ENCODE results near the gene EDC3. TPM values are rescaled to one million over a fixed set of nuclear protein-coding genes. Genes with fewer than 3 reads are reported as not detected.
A peak's percentile ranks its signal among the peaks of the same experiment; 100 is the strongest.

The EDC3 gene
- polyA plus RNA-seq, 1 experiment, result 44.2 TPM

- no peak overlapping the region for H3K4me3 ChIP-seq (ENCODE audit: low read depth, low read length)
- no peak for TF ChIP-seq CTCF (IDR thresholded peaks at IDR 0.05; ENCODE audit: insufficient read depth, low read depth, low read length)
- DNase-seq (ENCODE audit: low read depth), result peak; percentile 63
- H3K27me3 ChIP-seq (ENCODE audit: control insufficient read depth, insufficient read depth, low read length), result no peaks in the 10 kb centered on the region
- POLR2A ChIA-PET, result no interaction called here
- H3K36me3 ChIP-seq (ENCODE audit: control insufficient read depth, insufficient read depth, low read length), result 0 out of 2 replicates have a peak, but pooled peaks cover under 1% of the 10 kb centered on the region
- CTCF ChIA-PET, result interaction anchor here (1.3 to 5.3 kb wide), 4 partner anchors 10 to 115 kb away, joined by 3 to 21 read pairs (median 7); no protein-coding TSS in a partner anchor
Observed at GRCh38 chr15:74653426-74654102, 42.3 kb downstream of the EDC3 start.

GRCh38 chr15:74651242-74651741, 44.5 kb downstream of the EDC3 start:
- ChIA-PET CTCF (interaction anchor here (0.5 to 5.3 kb wide), 6 partner anchors 10 to 126 kb away, joined by 3 to 21 read pairs (median 6); no protein-coding TSS in a partner anchor), POLR2A (no interaction called here)
- Histone ChIP-seq H3K4me3 (ENCODE audit: low read depth, low read length) (no peak overlapping the region), H3K36me3 (ENCODE audit: control insufficient read depth, insufficient read depth, low read length) (0 out of 2 replicates have a peak, but pooled peaks cover 1% of the 10 kb centered on the region), H3K27me3 (ENCODE audit: control insufficient read depth, insufficient read depth, low read length) (no peaks in the 10 kb centered on the region)
- no peak for DNase-seq (ENCODE audit: low read depth)
- no peak for TF ChIP-seq CTCF (IDR thresholded peaks at IDR 0.05; ENCODE audit: insufficient read depth, low read depth, low read length)

- ChIA-PET CTCF (interaction anchor here (1.4 to 2.4 kb wide), 3 partner anchors 13 to 120 kb away, joined by 4 to 14 read pairs (median 9); no protein-coding TSS in a partner anchor), POLR2A (no interaction called here)
- H3K27me3 ChIP-seq (ENCODE audit: control insufficient read depth, insufficient read depth, low read length), result no peaks in the 10 kb centered on the region
- no peak for DNase-seq (ENCODE audit: low read depth)
- H3K36me3 ChIP-seq (ENCODE audit: control insufficient read depth, insufficient read depth, low read length), result 0 out of 2 replicates have a peak, but pooled peaks cover 1% of the 10 kb centered on the region
- TF ChIP-seq CTCF (IDR thresholded peaks at IDR 0.05; ENCODE audit: insufficient read depth, low read depth, low read length), result no peak
- no peak overlapping the region for H3K4me3 ChIP-seq (ENCODE audit: low read depth, low read length)
Observed at GRCh38 chr15:74648051-74648842, 47.6 kb downstream of the EDC3 start.

- H3K4me3 ChIP-seq (ENCODE audit: low read depth, low read length), result no peak overlapping the region
- CTCF ChIA-PET, result interaction anchor here (0.6 to 2.6 kb wide), 3 partner anchors 11 to 122 kb away, joined by 3 to 14 read pairs (median 7); no protein-coding TSS in a partner anchor
Observed at GRCh38 chr15:74646480-74646879, 49.3 kb downstream of the EDC3 start.

More at GRCh38 chr15:74646480-74646879, 49.3 kb downstream of the EDC3 start:
- Histone ChIP-seq H3K27me3 (ENCODE audit: control insufficient read depth, insufficient read depth, low read length) (no peaks in the 10 kb centered on the region), H3K36me3 (ENCODE audit: control insufficient read depth, insufficient read depth, low read length) (peaks cover 1% of the 10 kb centered on the region; the same call in 1 of the 2 replicates)
- DNase-seq (ENCODE audit: low read depth), result no peak
- TF ChIP-seq CTCF (IDR thresholded peaks at IDR 0.05; ENCODE audit: insufficient read depth, low read depth, low read length), result no peak
- POLR2A ChIA-PET, result no interaction called here

All from BJ (cell line).